T follicular helper cell (primary cell): ENCODE data around the gene ACER3.
"Not testable (repeated sequence)": the region's sequence is repeated elsewhere in the genome, so short reads cannot be mapped to it uniquely, and the experiment has no call there.

Source experiments
- DNase-seq: peaks from one replicate; pipeline ENCODE4 v3.0.0-alpha.2; 2020; ENCODE audit warnings: low read depth

ACER3 gene

DNA sequence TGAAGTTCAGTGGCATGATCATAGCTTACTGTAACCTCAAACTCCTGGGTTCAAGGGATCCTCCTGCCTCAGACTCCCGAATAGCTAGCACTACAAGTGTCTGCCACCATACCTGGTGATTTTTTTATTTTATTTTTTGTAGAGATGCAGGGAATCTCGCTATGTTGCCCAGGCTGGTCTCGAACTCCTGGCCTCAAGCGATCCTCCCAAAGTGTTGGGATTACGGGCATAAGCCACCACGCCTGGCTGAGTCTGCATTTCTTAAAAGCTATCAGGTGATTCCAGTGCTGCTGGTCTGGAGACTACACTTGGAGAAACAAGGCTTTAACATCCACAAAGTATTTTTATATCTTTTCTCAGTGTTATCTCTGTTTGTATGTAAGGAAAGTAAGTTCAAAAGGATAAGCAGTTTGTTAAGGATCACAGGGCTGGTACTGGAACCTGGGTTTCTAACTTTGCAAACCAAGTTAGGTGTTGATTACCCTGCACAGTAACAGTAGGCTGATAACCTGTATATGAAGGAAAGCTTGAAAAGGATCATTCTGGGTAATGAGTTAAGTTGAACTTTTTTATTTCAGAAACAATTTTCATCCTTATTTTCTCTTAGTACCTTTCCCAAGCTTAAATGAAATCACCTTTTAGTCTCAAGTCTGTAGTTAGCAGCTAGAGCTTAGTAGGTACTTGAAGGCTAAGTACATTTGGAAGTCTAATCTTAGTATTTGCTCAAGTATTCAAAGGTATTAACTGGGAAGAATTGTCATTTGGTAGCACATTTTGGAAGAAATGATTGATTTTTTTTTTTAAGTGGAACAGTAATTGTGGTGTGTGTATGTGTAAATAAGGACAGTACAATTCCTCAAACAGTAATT is 12.5 kb downstream of the ACER3 start:
- no peak for DNase-seq

DNA sequence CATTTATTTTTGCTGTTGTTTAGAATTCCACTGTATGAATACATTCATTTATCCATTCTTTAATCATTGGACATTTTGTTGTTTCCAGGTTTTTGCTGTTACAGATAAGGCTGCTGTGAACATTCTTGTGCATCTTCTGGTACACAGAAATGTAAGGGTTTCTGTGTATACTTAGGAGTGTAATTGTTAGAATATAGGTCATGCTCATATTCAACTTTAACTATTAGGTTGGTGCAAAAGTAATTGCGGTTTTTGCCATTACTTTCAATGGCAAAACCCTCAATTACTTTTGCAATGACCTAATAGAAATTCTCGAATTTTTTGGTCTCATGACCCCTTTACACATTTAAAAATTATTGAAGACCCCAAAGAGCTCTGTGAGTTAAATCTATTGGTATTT is 17.3 kb downstream of the ACER3 start:
- no peak for DNase-seq

DNA sequence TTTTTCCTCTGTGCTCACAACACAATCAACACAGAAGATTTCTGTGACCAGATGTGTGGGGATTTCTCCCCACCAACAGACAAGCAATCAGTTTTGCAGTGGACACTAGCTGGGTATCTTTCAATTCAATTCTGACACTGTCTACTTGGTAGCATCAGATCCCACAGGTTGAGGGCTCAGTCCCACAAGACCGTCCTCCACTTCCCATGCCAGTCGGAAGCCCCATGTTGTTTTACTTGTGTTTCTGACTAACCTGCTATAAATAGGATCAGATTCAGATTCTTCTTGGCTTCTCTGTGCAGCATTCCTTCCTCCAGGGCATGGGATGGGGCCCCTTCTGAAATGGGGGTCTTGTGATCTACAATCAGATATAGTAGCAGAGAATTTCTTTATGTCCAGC is 19.6 kb downstream of the ACER3 start:
- no peak for DNase-seq

DNA sequence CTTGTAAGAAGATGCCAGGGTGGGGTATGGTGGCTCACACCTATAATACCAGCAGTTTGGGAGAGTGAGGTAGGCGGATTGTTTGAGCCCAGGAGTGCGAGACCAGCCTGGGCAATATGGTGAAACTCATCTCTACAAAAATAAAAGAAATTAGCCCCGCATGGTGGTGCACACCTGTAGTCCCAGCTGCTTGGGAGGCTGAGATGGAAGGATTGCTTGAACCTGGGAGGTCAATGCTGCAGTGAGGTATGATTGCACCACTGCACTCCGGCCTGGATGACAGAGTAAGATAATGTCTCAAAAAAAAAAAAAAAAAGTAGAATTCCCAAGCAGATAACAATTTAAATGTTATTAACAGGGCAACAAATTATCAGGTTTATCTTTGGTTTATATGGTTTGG is 20.2 kb downstream of the ACER3 start:
- no peak for DNase-seq

DNA sequence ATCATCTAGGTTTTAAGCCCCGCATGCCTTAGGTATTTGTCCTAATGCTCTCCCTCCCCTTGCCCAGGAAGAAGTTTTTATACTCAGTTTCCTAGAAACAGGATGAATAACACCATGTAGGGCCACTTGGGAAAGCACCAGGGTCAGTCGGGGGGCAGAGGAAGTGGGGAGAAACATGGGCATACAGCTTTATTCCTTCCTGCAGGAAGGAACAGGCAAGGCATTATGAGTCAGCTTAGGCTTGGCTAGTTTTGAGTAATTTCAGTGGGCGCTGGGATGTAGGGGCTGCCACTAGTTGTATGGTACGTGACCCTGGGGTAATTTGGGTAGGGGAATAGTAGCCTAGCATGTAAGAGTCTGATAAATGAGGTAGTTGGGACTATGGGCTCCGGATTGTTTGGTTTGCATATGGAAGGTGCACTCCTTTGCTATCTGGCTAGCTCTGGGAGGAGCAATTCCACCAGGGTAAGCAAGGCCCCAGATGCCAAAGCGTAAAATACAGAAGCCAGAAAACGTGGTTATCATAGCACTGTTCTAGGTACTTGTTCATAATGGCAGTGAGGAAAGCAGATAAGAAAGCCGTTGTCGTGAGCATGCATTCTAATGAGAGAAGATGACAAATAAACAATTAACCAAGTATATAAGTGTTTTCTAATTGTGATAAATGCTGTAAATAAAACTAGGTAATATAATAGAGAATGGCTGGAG is 24.8 kb downstream of the ACER3 start:
- DNase-seq, result no peak

DNA sequence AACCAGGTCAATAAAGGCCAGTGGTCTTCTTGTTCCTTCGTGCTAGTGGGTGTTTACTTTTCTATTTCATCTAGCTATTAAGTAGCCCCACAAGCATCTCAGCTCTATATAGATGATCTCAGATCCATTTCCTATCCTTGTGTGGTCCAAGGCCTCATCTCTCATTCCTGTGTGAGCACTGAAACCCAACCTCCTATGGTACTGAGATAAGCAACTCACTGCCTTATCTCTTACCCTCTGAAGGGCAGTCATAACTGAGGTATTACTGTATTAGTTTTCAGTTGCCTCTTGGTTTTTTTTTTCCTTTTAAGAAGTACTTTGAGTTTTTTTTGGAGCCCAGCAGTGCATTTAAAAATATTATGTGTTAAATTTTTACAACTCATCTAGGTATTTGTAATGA is 28.3 kb downstream of the ACER3 start:
- no peak for DNase-seq

DNA sequence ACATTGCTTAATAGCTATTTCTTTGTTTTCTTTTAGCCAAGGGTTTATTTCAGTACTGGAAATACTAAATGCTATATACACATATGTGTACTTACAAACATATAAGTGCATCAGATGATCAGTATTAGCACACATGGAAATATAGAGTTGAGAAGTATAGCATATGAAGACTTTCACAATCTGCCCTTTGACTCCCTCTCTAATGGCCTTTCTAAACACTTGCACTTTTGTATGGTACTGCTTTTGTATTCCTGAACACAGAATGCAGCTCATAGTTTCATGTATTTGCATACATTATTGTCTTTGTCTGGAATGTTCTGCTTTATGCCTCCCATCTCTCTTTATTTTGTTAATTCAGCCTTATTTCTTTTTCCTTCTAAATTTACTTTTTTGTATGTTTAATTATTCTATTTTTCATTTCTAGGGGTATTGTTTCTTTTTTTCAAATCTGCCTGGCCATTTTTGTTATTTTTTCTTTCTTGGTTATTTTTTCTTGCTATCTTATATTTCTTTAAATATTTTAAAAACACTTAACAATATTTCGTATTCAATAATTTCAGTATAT is 28.8 kb downstream of the ACER3 start:
- no peak for DNase-seq

DNA sequence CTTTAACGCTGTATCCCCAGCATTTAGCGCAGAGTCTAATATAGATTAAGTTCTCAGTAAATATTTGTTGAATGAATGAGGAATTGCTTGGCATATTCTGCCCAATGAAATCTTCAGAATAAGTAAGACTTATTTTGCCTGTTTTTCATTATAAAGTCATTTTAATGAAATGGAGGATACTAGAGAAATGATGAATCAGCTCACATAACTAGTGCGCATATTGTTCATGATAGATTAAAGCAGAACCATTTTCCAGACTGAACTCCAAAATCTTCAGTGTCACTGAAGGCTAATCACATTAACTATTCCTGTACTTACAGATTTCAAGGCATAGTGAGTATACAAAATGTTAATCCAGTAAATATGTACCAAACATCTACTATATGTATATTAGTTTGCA is 29.6 kb downstream of the ACER3 start:
- no peak for DNase-seq

DNA sequence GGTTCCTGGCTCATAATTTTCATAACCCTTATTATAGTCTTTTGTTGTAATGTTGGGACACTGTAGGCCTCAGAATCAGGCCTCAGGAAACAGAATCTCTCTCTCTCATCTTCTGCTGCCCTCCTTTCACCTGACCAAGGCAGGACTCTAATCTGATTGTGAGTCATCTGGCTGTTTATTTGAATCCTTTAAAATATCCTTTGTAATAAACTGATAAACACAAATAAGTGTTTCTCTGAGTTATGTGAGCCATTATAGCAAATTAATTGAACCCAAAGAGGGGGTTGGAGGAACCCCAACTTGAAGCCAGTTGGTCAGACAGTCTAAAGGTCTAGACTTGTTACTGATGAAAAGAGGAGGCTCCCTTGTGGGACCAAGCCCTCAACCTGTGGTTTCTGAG is 30.6 kb downstream of the ACER3 start:
- no peak for DNase-seq

DNA sequence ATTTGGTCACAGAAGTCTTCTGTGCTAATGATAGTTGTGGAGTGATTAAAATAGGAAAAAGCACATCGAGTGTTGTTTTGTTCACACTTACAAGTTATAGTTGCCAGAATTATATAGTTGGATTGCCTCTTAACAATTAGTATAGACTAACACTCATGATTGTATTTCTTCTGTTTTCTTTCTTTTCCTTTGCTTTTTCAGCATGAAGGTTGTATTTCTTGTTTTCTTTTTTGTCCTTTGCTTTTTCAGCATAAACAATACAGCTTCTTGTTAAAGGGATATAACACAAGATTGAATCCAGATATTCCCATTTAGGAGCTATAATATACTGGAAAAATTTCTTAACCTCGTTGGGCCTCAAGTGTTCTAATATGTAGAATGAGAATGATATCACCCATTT is 31.1 kb downstream of the ACER3 start:
- no peak for DNase-seq

DNA sequence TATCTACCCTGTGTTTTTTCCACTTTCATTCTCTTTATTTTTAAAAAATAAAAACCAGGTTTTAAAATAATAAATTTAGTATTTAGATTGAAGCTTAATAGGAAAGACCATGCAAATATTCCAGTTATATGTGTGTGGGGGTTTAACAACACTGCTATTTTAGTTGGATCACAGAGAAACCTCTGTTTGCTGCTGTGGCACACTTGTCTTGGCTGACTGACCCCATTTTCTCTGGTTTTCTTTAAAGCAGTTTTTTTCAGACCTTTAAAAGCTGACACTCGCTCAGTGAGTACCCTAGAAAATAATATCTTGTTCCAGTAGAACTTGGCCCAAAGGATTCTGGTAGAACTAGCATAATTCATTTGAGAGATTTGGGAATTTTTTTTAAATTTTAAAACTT is 31.6 kb downstream of the ACER3 start:
- no peak for DNase-seq

DNA sequence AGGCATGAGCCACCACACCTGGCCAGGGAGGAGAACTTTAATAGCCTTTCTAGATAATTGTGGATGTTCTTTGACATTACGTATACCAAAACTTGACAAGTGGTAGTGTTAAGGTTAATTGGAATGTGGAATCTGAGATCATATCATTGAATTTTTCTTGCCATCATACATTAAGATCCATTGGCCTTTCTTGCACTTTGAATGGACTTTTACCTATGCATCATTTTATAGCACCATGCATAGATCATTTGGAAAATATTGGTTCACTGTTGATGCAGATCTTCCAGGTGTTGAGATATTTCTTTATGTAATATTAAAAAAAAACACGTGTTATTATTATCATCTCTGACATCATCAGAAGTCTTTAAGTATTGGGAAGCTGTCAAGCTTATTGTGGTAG is 36.5 kb downstream of the ACER3 start:
- no peak for DNase-seq

DNA sequence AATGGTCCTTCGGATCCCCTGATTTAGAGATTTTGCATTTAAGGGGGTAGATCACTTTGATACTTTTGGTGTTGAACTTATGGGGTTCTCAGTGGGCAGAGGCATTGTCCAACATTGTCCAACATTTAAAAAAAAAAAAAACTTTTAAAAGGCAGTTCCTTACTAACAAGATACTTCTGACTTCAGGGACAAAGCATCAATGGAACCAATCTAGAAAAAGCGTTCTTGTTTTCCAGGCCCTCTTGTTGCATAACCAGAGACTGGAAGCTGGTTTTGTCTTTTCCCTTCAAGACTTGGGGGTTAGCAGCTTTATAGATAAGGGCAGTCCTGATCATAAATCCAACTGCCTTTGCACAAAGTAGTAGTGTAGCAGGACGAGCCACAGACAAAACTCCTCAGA is 40.4 kb downstream of the ACER3 start:
- DNase-seq, result no peak

DNA sequence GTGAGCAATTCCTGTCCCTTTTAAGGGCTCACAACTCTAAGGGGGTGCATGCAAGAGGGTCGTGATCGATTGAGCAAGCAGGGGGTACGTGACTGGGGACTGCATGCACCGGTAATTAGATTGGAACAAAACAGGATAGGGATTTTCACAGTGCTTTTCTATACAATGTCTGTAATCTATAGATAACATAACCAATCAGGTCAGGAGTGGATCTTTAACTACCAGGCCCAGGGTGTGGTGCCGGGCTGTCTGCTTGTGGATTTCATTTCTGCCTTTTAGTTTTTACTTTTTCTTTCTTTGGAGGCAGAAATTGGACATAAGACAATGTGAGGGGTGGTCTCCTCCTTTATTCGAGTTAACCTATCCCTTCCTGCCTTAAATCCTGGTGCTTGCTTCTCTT is 40.9 kb downstream of the ACER3 start:
- not testable (repeated sequence) for DNase-seq

DNA sequence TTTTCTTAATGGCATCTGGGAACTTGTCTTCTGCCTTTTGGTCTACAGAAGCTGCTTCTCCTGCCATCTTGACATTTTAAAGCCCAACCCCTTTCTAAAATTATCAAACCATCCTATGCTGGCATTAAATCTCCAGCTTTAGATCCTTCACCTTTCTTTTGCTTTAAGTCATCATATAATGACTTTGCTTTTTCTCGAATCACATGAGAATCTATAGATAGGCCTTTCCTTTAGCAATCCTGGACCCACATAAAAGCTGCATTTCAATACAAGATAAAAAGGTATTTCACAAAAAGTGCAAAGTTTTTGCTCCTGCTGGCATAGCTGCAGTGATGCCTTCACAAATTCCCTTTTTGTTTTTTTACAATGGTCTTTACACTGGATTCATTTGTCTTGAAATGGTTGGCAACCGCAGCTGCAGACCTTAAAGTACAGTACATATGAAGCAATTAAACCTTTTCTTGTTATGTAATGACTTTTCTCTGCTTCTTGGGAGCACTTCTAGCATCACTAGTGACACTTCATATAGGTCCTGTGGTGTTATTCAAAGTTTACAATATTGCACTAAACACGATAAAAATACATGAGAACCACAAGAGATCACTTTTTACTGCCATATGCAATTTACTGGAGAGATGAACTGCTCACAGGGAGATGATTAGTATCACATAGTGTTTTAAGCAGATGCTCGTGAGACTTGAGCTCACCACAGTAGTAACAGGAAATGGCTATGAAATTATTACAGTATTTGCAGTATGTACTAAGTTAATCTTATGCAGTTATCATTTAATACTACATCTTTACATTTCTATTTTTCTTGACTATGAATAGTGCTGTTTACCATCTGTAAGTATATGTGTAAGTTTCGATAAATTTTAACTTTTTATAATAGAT is 41.6 kb downstream of the ACER3 start:
- DNase-seq, result no peak

DNA sequence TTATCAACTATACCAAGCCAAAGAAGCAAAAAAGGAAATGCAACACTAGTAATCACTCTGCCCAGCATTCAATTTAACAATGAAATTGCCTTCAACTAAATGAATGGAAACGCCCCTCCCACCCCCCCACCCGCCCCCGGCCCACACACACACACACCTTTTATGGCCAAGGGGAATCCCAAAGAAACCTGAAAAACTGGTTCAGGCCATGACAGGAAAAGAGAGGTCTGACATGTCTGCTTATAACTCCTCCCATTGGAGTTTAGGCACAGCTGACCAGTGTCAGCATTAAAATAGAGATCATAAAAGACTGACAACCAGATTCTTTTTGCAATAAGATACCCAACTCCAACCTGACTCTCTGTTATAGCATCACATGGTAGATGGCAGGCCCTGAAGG is 42.6 kb downstream of the ACER3 start:
- DNase-seq, result no peak

DNA sequence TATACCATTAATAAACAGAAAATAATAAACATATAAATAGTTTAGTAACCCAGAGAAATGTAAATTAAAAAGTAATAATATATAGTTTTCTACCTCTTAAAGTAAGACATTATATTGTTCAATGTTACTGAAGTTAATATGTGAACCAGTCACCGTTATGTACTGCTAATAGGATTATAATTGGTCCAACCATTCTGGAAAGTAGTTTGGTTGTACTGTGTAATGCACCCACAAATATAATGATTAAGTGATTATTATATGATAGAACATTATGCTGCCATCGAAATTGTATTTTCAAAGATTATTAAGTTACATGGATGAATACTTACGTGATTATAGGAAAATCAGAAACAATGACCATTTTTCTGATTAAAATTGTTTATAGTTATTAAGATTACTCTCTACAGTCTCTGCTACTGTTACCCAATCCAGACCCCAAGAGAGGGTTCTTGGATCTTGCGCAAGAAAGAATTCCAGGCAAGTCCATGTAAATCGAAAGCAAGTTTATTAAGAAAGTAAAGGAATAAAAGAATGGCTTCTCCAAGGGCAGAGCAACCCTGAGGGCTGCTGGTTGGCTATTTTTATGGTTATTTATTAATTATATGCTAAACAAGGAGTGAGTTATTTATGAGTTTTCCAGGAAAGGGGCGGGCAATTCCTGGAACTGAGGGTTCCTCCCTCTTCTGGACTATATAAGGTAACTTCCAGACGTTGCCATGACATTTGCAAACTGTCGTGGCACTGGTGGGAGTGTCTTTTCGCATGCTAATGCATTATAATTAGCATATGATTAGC is 50.1 kb downstream of the ACER3 start:
- DNase-seq, result no peak

DNA sequence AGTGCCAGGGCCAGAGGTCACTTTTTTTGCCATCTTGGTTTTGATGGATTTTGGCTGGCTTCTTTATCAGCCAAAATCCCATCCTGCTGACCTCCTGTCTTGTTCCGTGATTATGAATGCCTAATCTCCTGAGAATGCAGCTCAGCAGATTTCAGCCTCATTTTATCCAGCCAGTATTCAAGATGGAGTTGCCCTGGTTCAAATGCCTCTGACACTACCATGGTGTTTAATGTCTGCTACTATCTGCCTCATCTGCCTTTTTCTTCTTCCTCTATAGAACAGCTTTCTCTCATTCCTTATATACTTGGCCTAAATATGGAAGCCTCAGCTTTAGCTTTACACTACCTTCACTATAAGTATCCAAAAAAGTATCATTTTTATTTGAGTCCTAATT is 50.7 kb downstream of the ACER3 start:
- DNase-seq, result no peak

DNA sequence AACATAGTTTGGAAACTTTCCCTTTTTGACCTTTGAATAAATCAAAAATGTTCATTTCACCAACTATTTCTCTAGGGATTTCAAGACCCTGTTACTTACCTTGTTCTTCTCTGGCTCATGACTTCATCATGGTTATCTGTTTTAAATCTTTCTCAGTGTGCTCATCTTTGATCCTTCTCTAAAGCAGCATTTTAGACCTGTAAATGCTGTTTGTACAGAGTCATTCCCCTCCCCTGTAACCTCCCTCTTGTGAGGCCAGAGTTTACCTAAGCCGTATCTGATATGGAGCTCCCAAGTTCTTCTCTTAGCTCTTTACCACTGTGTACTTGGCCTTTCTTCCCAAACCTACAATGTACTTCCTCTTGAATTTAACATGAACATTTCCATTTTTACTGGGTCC is 56.0 kb downstream of the ACER3 start:
- no peak for DNase-seq

DNA sequence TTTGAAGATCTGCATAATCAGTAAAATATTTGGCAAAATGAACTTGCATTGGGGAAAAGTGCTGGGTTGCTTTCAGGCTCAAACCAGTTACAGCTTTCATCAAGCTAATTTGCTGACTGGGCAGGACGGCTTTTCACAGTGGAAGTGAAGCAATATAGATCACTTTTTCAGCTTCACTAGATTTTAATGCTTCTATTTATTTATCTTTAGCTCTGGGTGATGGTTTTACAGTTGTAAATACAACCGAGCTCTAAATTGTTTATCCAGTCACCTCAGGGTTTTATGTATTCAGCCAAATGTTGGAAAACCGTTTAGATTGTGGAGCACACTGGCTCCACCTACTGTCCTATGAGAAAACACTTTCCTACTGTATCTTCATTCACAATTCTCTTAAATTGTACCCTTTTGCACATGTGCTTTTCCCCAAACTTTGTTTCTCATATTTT is 58.2 kb downstream of the ACER3 start:
- DNase-seq, result no peak

DNA sequence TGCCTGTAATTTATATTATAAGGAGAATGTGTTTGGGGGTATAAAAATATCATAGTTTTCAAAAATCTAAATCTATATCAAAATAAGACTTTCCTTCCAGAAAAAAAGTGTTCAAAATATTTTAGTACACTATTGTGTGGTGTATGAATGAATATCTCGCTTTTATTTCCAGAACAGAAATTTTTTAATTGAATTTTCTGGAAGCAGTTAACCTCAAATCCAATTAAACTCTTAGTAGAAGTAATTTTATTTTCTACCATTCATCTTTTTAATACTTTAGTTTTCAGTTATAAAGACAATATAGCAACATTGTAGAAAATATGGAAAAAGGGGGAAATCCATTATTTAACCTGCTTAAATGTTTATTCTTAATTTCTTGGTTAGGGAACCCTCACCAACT is 58.7 kb downstream of the ACER3 start:
- no peak for DNase-seq
